OCI-LY7 (cell line): ENCODE measurements around the gene FLVCR2.

Source experiments
- EZH2phosphoT487 ChIP-seq: fragments of 200-600 bp; sonication (generic); IDR thresholded peaks from 2 replicates; pipeline ENCODE4 v1.6.1; 2018; ENCODE audit warnings: low read depth, borderline replicate concordance, mild to moderate bottlenecking, mixed run types, antibody characterized with exemption, low read length, moderate library complexity, mixed read lengths
- TF ChIP-seq, protein P1 (sequence below): fragments of 200-600 bp; sonication (generic); conservative IDR thresholded peaks from 2 replicates; pipeline ENCODE4 v1.5.1; 2014; ENCODE audit warnings: mild to moderate bottlenecking, antibody characterized with exemption, low read length, moderate library complexity, mixed read lengths

DNA sequence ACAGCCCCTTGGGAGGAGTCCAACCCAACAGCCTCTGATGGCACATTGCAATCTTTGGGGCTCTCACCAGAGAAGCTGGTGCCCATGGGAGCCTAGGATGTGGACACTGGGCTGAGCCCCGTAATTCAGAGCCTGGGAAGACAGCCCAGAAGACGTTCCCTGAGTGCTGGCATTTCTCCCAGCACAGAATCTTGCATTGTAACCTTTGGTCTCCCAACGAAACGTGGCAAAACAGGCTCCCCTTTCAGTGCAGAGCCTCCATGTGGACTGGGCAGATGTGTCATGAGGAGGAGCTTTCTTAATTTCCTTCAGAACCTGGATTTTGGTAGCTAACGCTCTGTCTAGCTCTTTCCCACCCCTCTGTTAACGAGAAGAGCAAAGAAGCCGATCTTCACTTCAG is 29.9 kb upstream of the FLVCR2 start:
- TF ChIP-seq, protein P1, sequence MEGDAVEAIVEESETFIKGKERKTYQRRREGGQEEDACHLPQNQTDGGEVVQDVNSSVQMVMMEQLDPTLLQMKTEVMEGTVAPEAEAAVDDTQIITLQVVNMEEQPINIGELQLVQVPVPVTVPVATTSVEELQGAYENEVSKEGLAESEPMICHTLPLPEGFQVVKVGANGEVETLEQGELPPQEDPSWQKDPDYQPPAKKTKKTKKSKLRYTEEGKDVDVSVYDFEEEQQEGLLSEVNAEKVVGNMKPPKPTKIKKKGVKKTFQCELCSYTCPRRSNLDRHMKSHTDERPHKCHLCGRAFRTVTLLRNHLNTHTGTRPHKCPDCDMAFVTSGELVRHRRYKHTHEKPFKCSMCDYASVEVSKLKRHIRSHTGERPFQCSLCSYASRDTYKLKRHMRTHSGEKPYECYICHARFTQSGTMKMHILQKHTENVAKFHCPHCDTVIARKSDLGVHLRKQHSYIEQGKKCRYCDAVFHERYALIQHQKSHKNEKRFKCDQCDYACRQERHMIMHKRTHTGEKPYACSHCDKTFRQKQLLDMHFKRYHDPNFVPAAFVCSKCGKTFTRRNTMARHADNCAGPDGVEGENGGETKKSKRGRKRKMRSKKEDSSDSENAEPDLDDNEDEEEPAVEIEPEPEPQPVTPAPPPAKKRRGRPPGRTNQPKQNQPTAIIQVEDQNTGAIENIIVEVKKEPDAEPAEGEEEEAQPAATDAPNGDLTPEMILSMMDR, result no peak
- TF ChIP-seq EZH2phosphoT487, result no peak
